ENCODE results near the gene RAMAC. TPM values are rescaled to one million over a fixed set of nuclear protein-coding genes. Genes with fewer than 3 reads are reported as not detected.

Gene RAMAC
- total RNA-seq, 4 donors from 2014 or later: 17.2 to 23.2 (median 19.8) TPM

GRCh38 chr15:82979726-82980125 is 6.3 kb upstream of the RAMAC start:
- no peak overlapping the region for H3K27ac ChIP-seq (replicated peaks in 1 of 4)
- no peak for DNase-seq (ENCODE audit: extremely low spot score)
- no peaks in the 10 kb centered on the region for H3K9me3 ChIP-seq
- H3K4me1 ChIP-seq: peaks cover 0 to under 1% (median under 1%) of the 10 kb centered on the region in 4 donors
- no peaks in the 10 kb centered on the region for H3K36me3 ChIP-seq
- WGBS: 89% methylated on average over 1 of the region's 1 CpG
- intact Hi-C loops (cut with DNase I): no loop called here
- no peak overlapping the region for H3K4me3 ChIP-seq
- TF ChIP-seq, protein P1, sequence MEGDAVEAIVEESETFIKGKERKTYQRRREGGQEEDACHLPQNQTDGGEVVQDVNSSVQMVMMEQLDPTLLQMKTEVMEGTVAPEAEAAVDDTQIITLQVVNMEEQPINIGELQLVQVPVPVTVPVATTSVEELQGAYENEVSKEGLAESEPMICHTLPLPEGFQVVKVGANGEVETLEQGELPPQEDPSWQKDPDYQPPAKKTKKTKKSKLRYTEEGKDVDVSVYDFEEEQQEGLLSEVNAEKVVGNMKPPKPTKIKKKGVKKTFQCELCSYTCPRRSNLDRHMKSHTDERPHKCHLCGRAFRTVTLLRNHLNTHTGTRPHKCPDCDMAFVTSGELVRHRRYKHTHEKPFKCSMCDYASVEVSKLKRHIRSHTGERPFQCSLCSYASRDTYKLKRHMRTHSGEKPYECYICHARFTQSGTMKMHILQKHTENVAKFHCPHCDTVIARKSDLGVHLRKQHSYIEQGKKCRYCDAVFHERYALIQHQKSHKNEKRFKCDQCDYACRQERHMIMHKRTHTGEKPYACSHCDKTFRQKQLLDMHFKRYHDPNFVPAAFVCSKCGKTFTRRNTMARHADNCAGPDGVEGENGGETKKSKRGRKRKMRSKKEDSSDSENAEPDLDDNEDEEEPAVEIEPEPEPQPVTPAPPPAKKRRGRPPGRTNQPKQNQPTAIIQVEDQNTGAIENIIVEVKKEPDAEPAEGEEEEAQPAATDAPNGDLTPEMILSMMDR (IDR thresholded peaks at IDR 0.05): no peak
- TF ChIP-seq POLR2A (IDR thresholded peaks at IDR 0.05; ENCODE audit: low read depth): no peak
- TF ChIP-seq EP300 (IDR thresholded peaks at IDR 0.05): no peak
- TF ChIP-seq POLR2AphosphoS5 (IDR thresholded peaks at IDR 0.05): no peak
- no peaks in the 10 kb centered on the region for H3K27me3 ChIP-seq

- peaks cover 5 to 10% (median 8%) of the 10 kb centered on the region in 4 donors for H3K4me1 ChIP-seq
- H3K36me3 ChIP-seq: no peaks in the 10 kb centered on the region
- intact Hi-C loops (cut with DNase I): no loop called here
- H3K27ac ChIP-seq (replicated peaks in 1 of 4): no peak overlapping the region
- no peaks in the 10 kb centered on the region for H3K27me3 ChIP-seq
- WGBS: 13% methylated on average over 2 of the region's 2 CpGs
- TF ChIP-seq, protein P1 (IDR thresholded peaks at IDR 0.05): no peak
- TF ChIP-seq POLR2A (IDR thresholded peaks at IDR 0.05; ENCODE audit: low read depth) (no peak), EP300 (IDR thresholded peaks at IDR 0.05) (no peak), POLR2AphosphoS5 (IDR thresholded peaks at IDR 0.05) (no peak)
- DNase-seq (ENCODE audit: extremely low spot score): no peak
- no peaks in the 10 kb centered on the region for H3K9me3 ChIP-seq
- H3K4me3 ChIP-seq: no peak overlapping the region
Measured at GRCh38 chr15:82980981-82981380, 5.0 kb upstream of the RAMAC start.

GRCh38 chr15:82986442-82986780 is 401 bp downstream of the RAMAC start:
- intact Hi-C loops (cut with DNase I): no loop called here
- no peaks in the 10 kb centered on the region for H3K27me3 ChIP-seq
- H3K4me1 ChIP-seq: peaks cover 14 to 22% (median 21%) of the 10 kb centered on the region in 4 donors
- WGBS: 2% methylated on average over 7 of the region's 12 CpGs
- H3K9me3 ChIP-seq: no peaks in the 10 kb centered on the region
- H3K27ac ChIP-seq (replicated peaks in 1 of 4): peak overlapping the region; percentile 56 to 82 (median 75)
- peak overlapping the region; percentile 73 to 89 (median 82) for H3K4me3 ChIP-seq
- H3K36me3 ChIP-seq: peaks cover 0 to 35% (median 23%) of the 10 kb centered on the region in 4 donors
- TF ChIP-seq POLR2AphosphoS5 (IDR thresholded peaks at IDR 0.05): no peak
- TF ChIP-seq EP300 (IDR thresholded peaks at IDR 0.05): no peak
- TF ChIP-seq, protein P1 (IDR thresholded peaks at IDR 0.05): no peak
- no peak for TF ChIP-seq POLR2A (IDR thresholded peaks at IDR 0.05; ENCODE audit: low read depth)
- no peak for DNase-seq (ENCODE audit: extremely low spot score)

- Histone ChIP-seq H3K4me1 (peaks cover under 1 to 3% (median 1%) of the 10 kb centered on the region in 4 donors), H3K9me3 (no peaks in the 10 kb centered on the region), H3K4me3 (no peak overlapping the region), H3K27me3 (no peaks in the 10 kb centered on the region), H3K36me3 (peaks cover 0 to 37% (median 25%) of the 10 kb centered on the region in 4 donors), H3K27ac (replicated peaks in 1 of 4) (no peak overlapping the region)
- 90% methylated on average over 3 of the region's 3 CpGs for WGBS
- DNase-seq (ENCODE audit: extremely low spot score): no peak
- intact Hi-C loops (cut with DNase I): no loop called here
- TF ChIP-seq EP300 (IDR thresholded peaks at IDR 0.05) (no peak), POLR2AphosphoS5 (IDR thresholded peaks at IDR 0.05) (no peak), POLR2A (IDR thresholded peaks at IDR 0.05; ENCODE audit: low read depth) (no peak)
- TF ChIP-seq, protein P1 (IDR thresholded peaks at IDR 0.05): no peak
Measured at GRCh38 chr15:82992436-82992998, 6.5 kb downstream of the RAMAC start.

- DNase-seq (ENCODE audit: extremely low spot score): no peak
- Histone ChIP-seq H3K27ac (replicated peaks in 1 of 4) (no peak overlapping the region), H3K4me1 (no peaks in the 10 kb centered on the region), H3K4me3 (no peak overlapping the region), H3K36me3 (peaks cover 0 to 31% (median 22%) of the 10 kb centered on the region in 4 donors), H3K9me3 (no peaks in the 10 kb centered on the region), H3K27me3 (no peaks in the 10 kb centered on the region)
- WGBS: 65% methylated on average over 4 of the region's 4 CpGs
- TF ChIP-seq POLR2A (IDR thresholded peaks at IDR 0.05; ENCODE audit: low read depth) (no peak), EP300 (IDR thresholded peaks at IDR 0.05) (no peak), POLR2AphosphoS5 (IDR thresholded peaks at IDR 0.05) (no peak)
- TF ChIP-seq, protein P1 (IDR thresholded peaks at IDR 0.05): no peak
- intact Hi-C loops (cut with DNase I): no loop called here
Measured at GRCh38 chr15:82993144-82993543, 7.1 kb downstream of the RAMAC start.
